NCI-H1048 (cell line): ENCODE measurements around the gene KRTAP10-12.

Source experiments
- DNase-seq: peaks from one replicate; lab custom pipeline; 2025; lab: John Stamatoyannopoulos, UW

The KRTAP10-12 gene

GRCh38 chr21:44734026-44734745 lies 37.2 kb downstream of the KRTAP10-12 start:
- DNase-seq = no peak

GRCh38 chr21:44734841-44735240 lies 37.9 kb downstream of the KRTAP10-12 start:
- no peak for DNase-seq

GRCh38 chr21:44735821-44736220 lies 38.8 kb downstream of the KRTAP10-12 start:
- DNase-seq = no peak

- DNase-seq = no peak
These were observed 39.5 kb downstream of the KRTAP10-12 start for GRCh38 chr21:44736291-44737004.

- DNase-seq = no peak
These were observed 40.9 kb downstream of the KRTAP10-12 start for GRCh38 chr21:44737706-44738354.

- DNase-seq = no peak
These were observed 41.6 kb downstream of the KRTAP10-12 start for GRCh38 chr21:44738621-44739020.

GRCh38 chr21:44739316-44739715 lies 42.3 kb downstream of the KRTAP10-12 start:
- DNase-seq = no peak

- no peak for DNase-seq
These were observed 43.8 kb downstream of the KRTAP10-12 start for GRCh38 chr21:44740742-44741141.

- no peak for DNase-seq
These were observed 44.9 kb downstream of the KRTAP10-12 start for GRCh38 chr21:44741921-44742320.

- no peak for DNase-seq
These were observed 45.6 kb downstream of the KRTAP10-12 start for GRCh38 chr21:44742418-44743153.
